NCI-H1105 (cell line): ENCODE measurements around the gene OMP.

Experiments
- DNase-seq: peaks from one replicate; lab custom pipeline; 2025; lab: John Stamatoyannopoulos, UW

Gene OMP

GRCh38 chr11:77140231-77140851 lies 37.7 kb downstream of the OMP start:
- DNase-seq = no peak

GRCh38 chr11:77141034-77141433 lies 38.4 kb downstream of the OMP start:
- no peak for DNase-seq

GRCh38 chr11:77141475-77141874 lies 38.8 kb downstream of the OMP start:
- no peak for DNase-seq

GRCh38 chr11:77142091-77142975 lies 39.7 kb downstream of the OMP start:
- DNase-seq = no peak

- no peak for DNase-seq
Measured at GRCh38 chr11:77143405-77144020, 40.9 kb downstream of the OMP start.

- no peak for DNase-seq
Measured at GRCh38 chr11:77144196-77144856, 41.7 kb downstream of the OMP start.

GRCh38 chr11:77144857-77145428 lies 42.3 kb downstream of the OMP start:
- DNase-seq = no peak

GRCh38 chr11:77146261-77147035 lies 43.8 kb downstream of the OMP start:
- no peak for DNase-seq

- no peak for DNase-seq
Measured at GRCh38 chr11:77147036-77147315, 44.3 kb downstream of the OMP start.

- DNase-seq = no peak
Measured at GRCh38 chr11:77147668-77148321, 45.2 kb downstream of the OMP start.

GRCh38 chr11:77148963-77149715 lies 46.5 kb downstream of the OMP start:
- no peak for DNase-seq

- DNase-seq = no peak
Measured at GRCh38 chr11:77149716-77150392, 47.2 kb downstream of the OMP start.

GRCh38 chr11:77150836-77151235 lies 48.2 kb downstream of the OMP start:
- DNase-seq = no peak

GRCh38 chr11:77151804-77152509 lies 49.3 kb downstream of the OMP start:
- peak; percentile 79 for DNase-seq

GRCh38 chr11:77152846-77153245 lies 50.2 kb downstream of the OMP start:
- DNase-seq = no peak
